ENCODE measurements around the gene DDX28. TPM values are rescaled to one million over a fixed set of nuclear protein-coding genes. Genes with fewer than 3 reads are reported as not detected.
A peak's percentile ranks its signal among the peaks of the same experiment; 100 is the strongest.
"Not testable (repeated sequence)": the region's sequence is repeated elsewhere in the genome, so short reads cannot be mapped to it uniquely, and the experiment has no call there.

Gene DDX28
- total and polyA plus RNA-seq, 9 of the 15 experiments (the other 6 are each of a cell fraction or from before 2014, with no cell fraction given) = 2.8 to 24.5 (median 15.9) TPM

- ATAC-seq (peak; percentile 31), FAIRE-seq (peak; percentile 76), DNase-seq (ENCODE audit: extremely low read depth in 1 of 4, low spot score in 3 of 4) (peak in 2 of 4 experiments; percentile 19 to 47)
- CTCF ChIA-PET (ENCODE audit: low intra/inter-chr PET ratio) = interaction anchor here (0.9 to 2.1 kb wide), 4 partner anchors 9 to 235 kb away, joined by 3 to 18 read pairs (median 10); no protein-coding TSS in a partner anchor
- Histone ChIP-seq H3K4me1 (replicated peaks in 1 of 2; ENCODE audit: control insufficient read depth in 2 of 2, insufficient read depth in 2 of 2, low read length in 2 of 2) (peaks cover 16 to 38% of the 10 kb centered on the region in 2 experiments), H3K4me3 (0 out of 2 replicates have a peak overlapping the region, but pooled peaks have one; percentile 3), H3K9ac (ENCODE audit: insufficient read depth in 1 of 2, low read depth in 2 of 2, low read length in 2 of 2) (peak overlapping the region; percentile 71 to 87; a peak in 3 of 4 replicates), H3K27ac (ENCODE audit: extremely low read depth, low read depth, low read length) (peak overlapping the region; percentile 89), H3K4me2 (ENCODE audit: insufficient read depth, low read length) (peak overlapping the region; percentile 62), H2AFZ (ENCODE audit: low read depth, low read length) (peak overlapping the region; percentile 91)
- WGBS (ENCODE audit: insufficient coverage, low coverage, missing lambda C conversion rate) = 0% methylated on average over 2 of the region's 6 CpGs
- in situ Hi-C loops (cut with MboI) = loop anchor here (10.0 kb wide), 1 partner anchor 321 kb away; the partner anchor contains the start of genes PRMT7 and SLC7A6OS
- H3K9me3 ChIP-seq (replicated peaks; ENCODE audit: control insufficient read depth, insufficient read depth, low read depth, low read length); H3K9me1 ChIP-seq (ENCODE audit: control insufficient read depth, insufficient read depth, low read length); intact Hi-C loops (cut with micrococcal nuclease); H3K27me3 ChIP-seq (ENCODE audit: control insufficient read depth in 2 of 2, insufficient read depth in 2 of 2, low read length in 2 of 2); H3K79me2 ChIP-seq (ENCODE audit: control insufficient read depth, insufficient read depth, low read length); H3K36me3 ChIP-seq (ENCODE audit: control insufficient read depth, insufficient read depth, low read length); H4K20me1 ChIP-seq (replicated peaks; ENCODE audit: control insufficient read depth, insufficient read depth, low read length): not testable (repeated sequence)
- POLR2A ChIA-PET = interaction anchor here (1.0 to 1.4 kb wide), 3 partner anchors 8 to 20 kb away, joined by 3 to 4 read pairs (median 3); no protein-coding TSS in a partner anchor
- TF ChIP-seq ZNF766 (CRISPR knock-in tag; conservative IDR thresholded peaks at IDR 0.05) = 0 out of 2 replicates have a peak, but pooled peaks have one; percentile 18
- 0 out of 2 replicates have a peak, but pooled peaks have one; percentile 23 for TF ChIP-seq HDGF (IDR thresholded peaks at IDR 0.05)
- TF ChIP-seq, protein P1, sequence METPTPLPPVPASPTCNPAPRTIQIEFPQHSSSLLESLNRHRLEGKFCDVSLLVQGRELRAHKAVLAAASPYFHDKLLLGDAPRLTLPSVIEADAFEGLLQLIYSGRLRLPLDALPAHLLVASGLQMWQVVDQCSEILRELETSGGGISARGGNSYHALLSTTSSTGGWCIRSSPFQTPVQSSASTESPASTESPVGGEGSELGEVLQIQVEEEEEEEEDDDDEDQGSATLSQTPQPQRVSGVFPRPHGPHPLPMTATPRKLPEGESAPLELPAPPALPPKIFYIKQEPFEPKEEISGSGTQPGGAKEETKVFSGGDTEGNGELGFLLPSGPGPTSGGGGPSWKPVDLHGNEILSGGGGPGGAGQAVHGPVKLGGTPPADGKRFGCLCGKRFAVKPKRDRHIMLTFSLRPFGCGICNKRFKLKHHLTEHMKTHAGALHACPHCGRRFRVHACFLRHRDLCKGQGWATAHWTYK (CRISPR knock-in tag; IDR thresholded peaks at IDR 0.05) = peak; percentile 96
- BruUV-seq (replicated peaks) = TSS peak; percentile 62
These were observed 29.0 kb downstream of the DDX28 start for GRCh38 chr16:67994040-67994408.

All from K562 (cell line).